HepG2 (cell line): ENCODE measurements around the gene HNRNPA1L2. TPM values are rescaled to one million over a fixed set of nuclear protein-coding genes. Genes with fewer than 3 reads are reported as not detected.
A peak's percentile ranks its signal among the peaks of the same experiment; 100 is the strongest.

ENCODE experiments used
- BATF2 ChIP-seq: sonication (generic); formaldehyde crosslinking; IDR thresholded peaks from 2 replicates; pipeline ENCODE4 v1.8.0; 2022; ENCODE audit warnings: mild to moderate bottlenecking, missing genetic modification reagents, moderate library complexity
- FOXJ3 ChIP-seq: sonication (generic); formaldehyde crosslinking; IDR thresholded peaks from 2 replicates; pipeline ENCODE4 v1.4.0; 2020; ENCODE audit warnings: missing genetic modification reagents, mild to moderate bottlenecking, borderline replicate concordance
- FOXM1 ChIP-seq: sonication (generic); formaldehyde crosslinking; IDR thresholded peaks from 2 replicates; pipeline ENCODE4 v1.5.0; 2020; ENCODE audit warnings: missing genetic modification reagents
- FOXO4 ChIP-seq: sonication (generic); formaldehyde crosslinking; conservative IDR thresholded peaks from 2 replicates; pipeline ENCODE4 v1.8.1; 2023; ENCODE audit warnings: missing genetic modification reagents
- IKZF4 ChIP-seq: sonication (generic); formaldehyde crosslinking; IDR thresholded peaks from 2 replicates; pipeline ENCODE4 v1.5.1; 2020; ENCODE audit warnings: borderline replicate concordance, mild to moderate bottlenecking, low read depth, missing genetic modification reagents; ENCODE audit errors: not compliant biosample characterization
- KLF12 ChIP-seq: sonication (generic); formaldehyde crosslinking; IDR thresholded peaks from 2 replicates; pipeline ENCODE4 v1.4.0; 2020; ENCODE audit warnings: missing genetic modification reagents, borderline replicate concordance
- LCORL ChIP-seq, 2 experiments: fragments of 450-650 bp in 1 of 2; sonication (generic) in 1 of 2; formaldehyde crosslinking in 1 of 2; IDR thresholded peaks; 2 replicates each; pipeline versions ENCODE4 v1.5.0 to v1.6.1; 2017 to 2020; ENCODE audit warnings: antibody characterized with exemption in 1 of 2, missing genetic modification reagents in 1 of 2
- MEIS1 ChIP-seq: sonication (generic); formaldehyde crosslinking; IDR thresholded peaks from 2 replicates; pipeline ENCODE4 v1.9.0; 2021; ENCODE audit warnings: mild to moderate bottlenecking, missing genetic modification reagents, moderate library complexity, borderline replicate concordance
- NAIF1 ChIP-seq: sonication (generic); formaldehyde crosslinking; IDR thresholded peaks from 2 replicates; pipeline ENCODE4 v1.5.0; 2020; ENCODE audit warnings: mild to moderate bottlenecking, missing genetic modification reagents, borderline replicate concordance
- NBN ChIP-seq: fragments of 450-650 bp; conservative IDR thresholded peaks from 2 replicates; pipeline ENCODE4 v1.6.1; 2017
- PATZ1 ChIP-seq: sonication (generic); formaldehyde crosslinking; IDR thresholded peaks from 2 replicates; pipeline ENCODE4 v1.4.0; 2020; ENCODE audit warnings: missing genetic modification reagents
- PLRG1 ChIP-seq: fragments of 450-650 bp; conservative IDR thresholded peaks from 2 replicates; pipeline ENCODE4 v1.6.1; 2016
- REPIN1 ChIP-seq: sonication (generic); formaldehyde crosslinking; IDR thresholded peaks from 2 replicates; pipeline ENCODE4 v1.8.0; 2022; ENCODE audit warnings: missing genetic modification reagents, low read depth, mild to moderate bottlenecking, borderline replicate concordance
- RFX1 ChIP-seq: fragments of 450-650 bp; IDR thresholded peaks from 2 replicates; pipeline ENCODE4 v1.6.1; 2017
- SKIL ChIP-seq: sonication (generic); formaldehyde crosslinking; IDR thresholded peaks from 2 replicates; pipeline ENCODE4 v1.8.0; 2022; ENCODE audit warnings: missing genetic modification reagents, mild to moderate bottlenecking, moderate library complexity, borderline replicate concordance
- TCF7L2 ChIP-seq: IDR thresholded peaks from 2 replicates; pipeline ENCODE4 v1.6.1; 2011; ENCODE audit warnings: mild to moderate bottlenecking, low read depth, low read length, moderate library complexity
- TSC22D2 ChIP-seq: sonication (generic); formaldehyde crosslinking; IDR thresholded peaks from 2 replicates; pipeline ENCODE4 v1.5.1; 2020; ENCODE audit warnings: missing genetic modification reagents, mild to moderate bottlenecking, borderline replicate concordance
- U2AF2 ChIP-seq: fragments of 200-400 bp; formaldehyde crosslinking; IDR thresholded peaks from 2 replicates; pipeline ENCODE4 v1.6.1; 2017; ENCODE audit warnings: low read depth, mild to moderate bottlenecking, low read length
- XRCC5 ChIP-seq: fragments of 200-400 bp; formaldehyde crosslinking; optimal IDR thresholded peaks from 2 replicates; pipeline ENCODE3; 2017; ENCODE audit warnings: mild to moderate bottlenecking, low read length
- ZBTB42 ChIP-seq: sonication (generic); formaldehyde crosslinking; IDR thresholded peaks from 2 replicates; pipeline ENCODE4 v1.5.0; 2020; ENCODE audit warnings: mild to moderate bottlenecking, missing genetic modification reagents
- ZBTB7A ChIP-seq: sonication (generic); formaldehyde crosslinking; IDR thresholded peaks from 2 replicates; pipeline ENCODE4 v1.8.0; 2022; ENCODE audit warnings: mild to moderate bottlenecking, missing genetic modification reagents
- ZEB1 ChIP-seq: IDR thresholded peaks from 2 replicates; pipeline ENCODE4 v1.6.1; 2012; ENCODE audit warnings: mild to moderate bottlenecking, low read depth, inconsistent platforms; ENCODE audit not compliant: insufficient replicate concordance
- ZMYM3 ChIP-seq: sonication (generic); formaldehyde crosslinking; IDR thresholded peaks from 2 replicates; pipeline ENCODE4 v1.5.1; 2020; ENCODE audit warnings: mild to moderate bottlenecking, missing genetic modification reagents
- ZNF766 ChIP-seq: sonication (generic); formaldehyde crosslinking; IDR thresholded peaks from 2 replicates; pipeline ENCODE4 v1.5.0; 2020; ENCODE audit warnings: missing genetic modification reagents, borderline replicate concordance
- ZZZ3 ChIP-seq: sonication (generic); formaldehyde crosslinking; IDR thresholded peaks from 2 replicates; pipeline ENCODE4 v1.4.0; 2020; ENCODE audit warnings: missing genetic modification reagents, mild to moderate bottlenecking, borderline replicate concordance
- polyA plus RNA-seq, 8 experiments: library from polyadenylated mRNA; depleted of rRNA in 3 of 8; stranded (reverse) in 7 of 8; unstranded in 1 of 8; fragments of >200 nt; fragmentation: Illumina TruSeq in 4 of 8; extraction: Trizol in 4 of 8; gene quantifications; 2 replicates each; pipeline versions ENCODE4 v1.2.1 to v1.2.3, GENCODE V29; 2011 to 2016; ENCODE audit warnings: low read depth in 4 of 8, missing spikeins in 1 of 8, mixed read lengths in 1 of 8; ENCODE audit not compliant: insufficient read depth in 1 of 8
- total RNA-seq, 5 experiments: library from RNA; depleted of rRNA; stranded (reverse); fragments of >200 nt; fragmentation: Illumina TruSeq; extraction: Trizol; gene quantifications; 2 replicates each; pipeline ENCODE4 v1.2.3, GENCODE V29; 2016; ENCODE audit warnings: low read depth in 1 of 5

Gene HNRNPA1L2
- total and polyA plus RNA-seq, 2 of the 13 experiments (the other 11 are each of a cell fraction or from before 2014, with no cell fraction given): 3.6 to 7.1 TPM

GRCh38 chr13:52599848-52600603, 42.2 kb upstream of the HNRNPA1L2 start (continued):
- TF ChIP-seq BATF2: no peak
- TF ChIP-seq KLF12: no peak
- TF ChIP-seq PLRG1: no peak
- TF ChIP-seq FOXM1 (CRISPR knock-in tag): no peak
- no peak for TF ChIP-seq FOXO4
- no peak for TF ChIP-seq ZBTB7A (CRISPR knock-in tag)
- no peak for TF ChIP-seq SKIL
- TF ChIP-seq ZBTB42 (CRISPR knock-in tag): no peak
- TF ChIP-seq TCF7L2: no peak
- TF ChIP-seq IKZF4 (CRISPR knock-in tag): no peak
- no peak for TF ChIP-seq NBN
- TF ChIP-seq NAIF1 (CRISPR knock-in tag): no peak
- TF ChIP-seq MEIS1: no peak
- TF ChIP-seq ZEB1: no peak
- no peak for TF ChIP-seq XRCC5
- TF ChIP-seq U2AF2: no peak
- no peak for TF ChIP-seq ZNF766 (CRISPR knock-in tag)
- TF ChIP-seq PATZ1 (CRISPR knock-in tag): peak; percentile 27; the same call in 1 of the 2 replicates
- TF ChIP-seq FOXJ3 (CRISPR knock-in tag): no peak
- no peak for TF ChIP-seq LCORL (IDR thresholded peaks at IDR 0.05)
- TF ChIP-seq LCORL (CRISPR knock-in tag; IDR thresholded peaks at IDR 0.05): no peak
- TF ChIP-seq ZZZ3 (CRISPR knock-in tag): no peak
- no peak for TF ChIP-seq ZMYM3
- no peak for TF ChIP-seq RFX1
- TF ChIP-seq TSC22D2: no peak
- no peak for TF ChIP-seq REPIN1
